T-cell (primary cell): Measurements from ENCODE around the gene TAF8. TPM values are rescaled to one million over a fixed set of nuclear protein-coding genes. Genes with fewer than 3 reads are reported as not detected.

Source experiments
- ATAC-seq, 4 experiments: fragments of 200-7000 bp in 3 of 4; fragments of 150-1000 bp in 1 of 4; cut with Tn5 transposase; replicated peaks in 1 of 4; 1 replicate in 3 of 4; 2 replicates in 1 of 4; pipeline ENCODE4 v1.10.0; 2021; ENCODE audit warnings: moderate library complexity in 3 of 4, mild to moderate bottlenecking in 2 of 4, moderate number of reproducible peaks in 1 of 4
- CTCF ChIA-PET, 2 donors: fragments of 300-600 bp; sonication (Branson Sonifier 250); formaldehyde crosslinking; loops; one replicate each; lab custom pipeline; 2022; ENCODE audit warnings: antibody characterized with exemption in 2 of 2; lab: Charles Lee
- POLR2A ChIA-PET, 2 donors: fragments of 300-600 bp; sonication (Branson Sonifier 250); formaldehyde crosslinking; loops; one replicate each; lab custom pipeline; 2022; ENCODE audit warnings: antibody characterized with exemption in 2 of 2; lab: Charles Lee
- DNase-seq, 35 experiments: peaks; one replicate each; pipeline versions ENCODE4 v3.0.0 to v3.0.0-alpha.2; 2013 to 2023
- H3K27ac ChIP-seq: one replicate; pipeline ENCODE4 v1.5.1; 2013; ENCODE audit warnings: low read length
- H3K27me3 ChIP-seq, 2 experiments: replicated peaks in 1 of 2; 1 replicate in 1 of 2; 2 replicates in 1 of 2; pipeline versions ENCODE4 v1.6.1 to v1.7.0; 2013; ENCODE audit warnings: low read length in 1 of 2, mixed read lengths in 1 of 2; ENCODE audit not compliant: control insufficient read depth in 2 of 2, insufficient read depth in 2 of 2; ENCODE audit errors: extremely low read depth in 1 of 2
- H3K36me3 ChIP-seq, 2 donors: 1 replicate in 1 of 2; 2 replicates in 1 of 2; pipeline versions ENCODE4 v1.6.1 to v1.7.0; 2013; ENCODE audit warnings: low read length in 1 of 2; ENCODE audit not compliant: control insufficient read depth in 2 of 2, insufficient read depth in 1 of 2; ENCODE audit errors: extremely low read depth in 1 of 2
- H3K4me1 ChIP-seq, 2 experiments: 1 replicate in 1 of 2; 2 replicates in 1 of 2; pipeline versions ENCODE4 v1.6.1 to v1.7.0; 2013; ENCODE audit warnings: low read length in 2 of 2, mixed read lengths in 1 of 2; ENCODE audit not compliant: insufficient read depth in 2 of 2, control insufficient read depth in 1 of 2; ENCODE audit errors: extremely low read depth in 1 of 2
- H3K4me3 ChIP-seq, 2 donors: 1 replicate in 1 of 2; 2 replicates in 1 of 2; pipeline versions ENCODE4 v1.5.1 to v1.7.0; 2013; ENCODE audit warnings: mild to moderate bottlenecking in 2 of 2, low read length in 1 of 2, moderate library complexity in 1 of 2; ENCODE audit not compliant: control insufficient read depth in 1 of 2; ENCODE audit errors: extremely low read depth in 1 of 2
- H3K9me3 ChIP-seq: 2 replicates; pipeline ENCODE4 v1.7.0; 2013
- H3K27ac Mint-ChIP-seq, 2 donors: one replicate each; pipeline ENCODE4 v1.8.0; 2020 to 2021; ENCODE audit warnings: mild to moderate bottlenecking in 2 of 2, mixed read lengths in 2 of 2
- H3K27me3 Mint-ChIP-seq, 2 donors: one replicate each; pipeline ENCODE4 v1.8.0; 2021 to 2022; ENCODE audit warnings: mixed read lengths in 2 of 2
- H3K36me3 Mint-ChIP-seq: one replicate; pipeline ENCODE4 v1.8.0; 2021; ENCODE audit warnings: mixed read lengths
- H3K4me1 Mint-ChIP-seq, 3 donors: one replicate each; pipeline ENCODE4 v1.8.0; 2020 to 2022; ENCODE audit warnings: mixed read lengths in 3 of 3, mild to moderate bottlenecking in 1 of 3
- H3K4me3 Mint-ChIP-seq, 3 donors: one replicate each; pipeline ENCODE4 v1.8.0; 2020 to 2022; ENCODE audit warnings: mild to moderate bottlenecking in 3 of 3, mixed read lengths in 3 of 3, moderate library complexity in 3 of 3
- H3K9me3 Mint-ChIP-seq, 3 donors: one replicate each; pipeline ENCODE4 v1.8.0; 2020 to 2022; ENCODE audit warnings: mixed read lengths in 3 of 3
- WGBS: methylation state at CpG from one replicate; pipeline ENCODE4 v1.1.5; 2013; ENCODE audit warnings: missing lambda C conversion rate; ENCODE audit not compliant: insufficient coverage; 5-methylcytosine and 5-hydroxymethylcytosine counted together
- total RNA-seq, 35 experiments: library from RNA in 6 of 35; stranded (reverse) in 6 of 35; fragments of 120-200 nt in 1 of 35; gene quantifications; one replicate each; pipeline versions ENCODE4 v1.2.1 to v1.2.4 and lab custom pipeline; 2013 to 2026

TAF8 gene
- total RNA-seq, 5 donors from 2014 or later (not counting 1 experiment from before 2014, with no cell fraction given): 46.0 to 55.5 (median 47.6) TPM

- ChIA-PET POLR2A (no interaction called here), CTCF (no interaction called here)
- Mint-ChIP-seq H3K27me3 (peaks cover 4% of the 10 kb centered on the region in 2 donors), H3K4me1 (no peaks in the 10 kb centered on the region), H3K27ac (no peak overlapping the region), H3K9me3 (no peaks in the 10 kb centered on the region), H3K36me3 (no peaks in the 10 kb centered on the region), H3K4me3 (no peak overlapping the region)
- no peaks in the 10 kb centered on the region for H3K9me3 ChIP-seq
- H3K27ac ChIP-seq: no peak overlapping the region
- H3K36me3 ChIP-seq: no peaks in the 10 kb centered on the region
- DNase-seq (no peak), ATAC-seq (no peak)
- peaks cover 0 to 4% of the 10 kb centered on the region in 2 experiments for H3K27me3 ChIP-seq
- H3K4me1 ChIP-seq: no peaks in the 10 kb centered on the region
- WGBS: 86% methylated on average over 7 of the region's 10 CpGs
- H3K4me3 ChIP-seq: no peak overlapping the region
These were observed 43.4 kb downstream of the TAF8 start for GRCh38 chr6:42093582-42094329.

- Mint-ChIP-seq H3K27ac (no peak overlapping the region), H3K36me3 (no peaks in the 10 kb centered on the region), H3K4me3 (no peak overlapping the region), H3K27me3 (peaks cover 4% of the 10 kb centered on the region in 2 donors), H3K4me1 (peaks cover 0 to 3% (median 3%) of the 10 kb centered on the region in 3 donors), H3K9me3 (no peaks in the 10 kb centered on the region)
- Histone ChIP-seq H3K9me3 (no peaks in the 10 kb centered on the region), H3K36me3 (no peaks in the 10 kb centered on the region), H3K4me3 (no peak overlapping the region), H3K4me1 (no peaks in the 10 kb centered on the region), H3K27ac (no peak overlapping the region), H3K27me3 (peaks cover 0 to 4% of the 10 kb centered on the region in 2 experiments)
- no peak for ATAC-seq
- DNase-seq: no peak
- CTCF ChIA-PET: no interaction called here
- POLR2A ChIA-PET: interaction anchor here in 1 of 2 donors (0.6 kb wide), 1 partner anchor 437 kb away, joined by 3 read pairs; no protein-coding TSS in a partner anchor
- 100% methylated on average over 1 of the region's 1 CpG for WGBS
These were observed 44.8 kb downstream of the TAF8 start for GRCh38 chr6:42095094-42095493.

GRCh38 chr6:42095776-42096541 is 45.6 kb downstream of the TAF8 start:
- POLR2A ChIA-PET: interaction anchor here in 1 of 2 donors (0.6 kb wide), 1 partner anchor 1390 kb away, joined by 3 read pairs; no protein-coding TSS in a partner anchor
- WGBS: 92% methylated on average over 3 of the region's 10 CpGs

GRCh38 chr6:42099340-42100028 is 49.2 kb downstream of the TAF8 start:
- no peak overlapping the region for H3K4me3 ChIP-seq
- Mint-ChIP-seq H3K36me3 (no peaks in the 10 kb centered on the region), H3K4me3 (no peak overlapping the region), H3K27ac (no peak overlapping the region), H3K9me3 (no peaks in the 10 kb centered on the region), H3K27me3 (peaks cover 4% of the 10 kb centered on the region in 2 donors), H3K4me1 (peaks cover 0 to 13% (median 10%) of the 10 kb centered on the region in 3 donors)
- H3K4me1 ChIP-seq: peaks cover 0 to 7% of the 10 kb centered on the region in 2 experiments
- H3K27ac ChIP-seq: no peak overlapping the region
- ChIA-PET POLR2A (interaction anchor here in 1 of 2 donors (0.5 kb wide), 1 partner anchor 109 kb away, joined by 3 read pairs; no protein-coding TSS in a partner anchor), CTCF (no interaction called here)
- H3K36me3 ChIP-seq: no peaks in the 10 kb centered on the region
- WGBS: 77% methylated on average over 9 of the region's 13 CpGs
- peaks cover 0 to 8% of the 10 kb centered on the region in 2 experiments for H3K27me3 ChIP-seq
- DNase-seq (no peak), ATAC-seq (no peak)
- no peaks in the 10 kb centered on the region for H3K9me3 ChIP-seq

More at GRCh38 chr6:42095776-42096541, 45.6 kb downstream of the TAF8 start:
- Histone ChIP-seq H3K4me1 (no peaks in the 10 kb centered on the region), H3K9me3 (no peaks in the 10 kb centered on the region), H3K4me3 (no peak overlapping the region), H3K27ac (no peak overlapping the region), H3K27me3 (peaks cover 0 to 4% of the 10 kb centered on the region in 2 experiments), H3K36me3 (no peaks in the 10 kb centered on the region)
- Mint-ChIP-seq H3K9me3 (no peaks in the 10 kb centered on the region), H3K4me1 (peaks cover 0 to 6% (median 3%) of the 10 kb centered on the region in 3 donors), H3K36me3 (no peaks in the 10 kb centered on the region), H3K27me3 (peaks cover 4% of the 10 kb centered on the region in 2 donors), H3K4me3 (no peak overlapping the region), H3K27ac (no peak overlapping the region)
- CTCF ChIA-PET: interaction anchor here in 1 of 2 donors (0.6 kb wide), 1 partner anchor 221 kb away, joined by 3 read pairs; no protein-coding TSS in a partner anchor
- ATAC-seq (no peak), DNase-seq (no peak)

- H3K4me3 Mint-ChIP-seq: no peak overlapping the region
- no peak overlapping the region for H3K27ac ChIP-seq
- no peaks in the 10 kb centered on the region for H3K9me3 ChIP-seq
- no peaks in the 10 kb centered on the region for H3K36me3 Mint-ChIP-seq
- CTCF ChIA-PET: no interaction called here
- peaks cover 0 to 13% (median 10%) of the 10 kb centered on the region in 3 donors for H3K4me1 Mint-ChIP-seq
- H3K4me3 ChIP-seq: no peak overlapping the region
- H3K27me3 ChIP-seq: peaks cover 0 to 15% of the 10 kb centered on the region in 2 experiments
- DNase-seq (no peak), ATAC-seq (no peak)
- H3K9me3 Mint-ChIP-seq: no peaks in the 10 kb centered on the region
- peaks cover 4% of the 10 kb centered on the region in 2 donors for H3K27me3 Mint-ChIP-seq
- no peak overlapping the region for H3K27ac Mint-ChIP-seq
- peaks cover 0 to 15% of the 10 kb centered on the region in 2 experiments for H3K4me1 ChIP-seq
- WGBS: 63% methylated on average over 4 of the region's 14 CpGs
- POLR2A ChIA-PET: interaction anchor here in 1 of 2 donors (0.5 to 0.7 kb wide), 2 partner anchors 108 to 953 kb away, joined by 3 read pairs; no protein-coding TSS in a partner anchor
- H3K36me3 ChIP-seq: no peaks in the 10 kb centered on the region
These were observed 49.9 kb downstream of the TAF8 start for GRCh38 chr6:42100029-42100901.
